GM19438 (cell line): ENCODE results near the gene COL15A1.

Experiments used
- ATAC-seq: cut with Tn5 transposase; IDR thresholded peaks from one replicate; pipeline ENCODE4 v1.9.1; 2021; ENCODE audit warnings: low read depth; ENCODE audit not compliant: unreplicated experiment

COL15A1 gene

GRCh38 chr9:98944057-98944733 is 488 bp downstream of the COL15A1 start:
- ATAC-seq: no peak

GRCh38 chr9:98944734-98945074 is 997 bp downstream of the COL15A1 start:
- no peak for ATAC-seq

- no peak for ATAC-seq
These were observed 5.9 kb downstream of the COL15A1 start for GRCh38 chr9:98949565-98949964.

GRCh38 chr9:98950262-98950661 is 6.6 kb downstream of the COL15A1 start:
- no peak for ATAC-seq

- no peak for ATAC-seq
These were observed 8.3 kb downstream of the COL15A1 start for GRCh38 chr9:98951967-98952366.

- no peak for ATAC-seq
These were observed 10.0 kb downstream of the COL15A1 start for GRCh38 chr9:98953581-98954243.

- no peak for ATAC-seq
These were observed 10.5 kb downstream of the COL15A1 start for GRCh38 chr9:98954244-98954610.

- ATAC-seq: no peak
These were observed 11.6 kb downstream of the COL15A1 start for GRCh38 chr9:98955259-98955658.

GRCh38 chr9:98957826-98958225 is 14.1 kb downstream of the COL15A1 start:
- ATAC-seq: no peak

GRCh38 chr9:98958271-98958984 is 14.7 kb downstream of the COL15A1 start:
- no peak for ATAC-seq

- no peak for ATAC-seq
These were observed 16.7 kb downstream of the COL15A1 start for GRCh38 chr9:98960409-98960808.

GRCh38 chr9:98961513-98962180 is 17.9 kb downstream of the COL15A1 start:
- ATAC-seq: no peak

GRCh38 chr9:98962181-98962560 is 18.5 kb downstream of the COL15A1 start:
- no peak for ATAC-seq

GRCh38 chr9:98962861-98963260 is 19.2 kb downstream of the COL15A1 start:
- no peak for ATAC-seq

- no peak for ATAC-seq
These were observed 20.5 kb downstream of the COL15A1 start for GRCh38 chr9:98964201-98964600.

- no peak for ATAC-seq
These were observed 21.2 kb downstream of the COL15A1 start for GRCh38 chr9:98964911-98965336.

GRCh38 chr9:98966676-98967075 is 23.0 kb downstream of the COL15A1 start:
- ATAC-seq: no peak

GRCh38 chr9:98967257-98967656 is 23.6 kb downstream of the COL15A1 start:
- no peak for ATAC-seq

- ATAC-seq: no peak
These were observed 24.0 kb downstream of the COL15A1 start for GRCh38 chr9:98967680-98968079.

- no peak for ATAC-seq
These were observed 25.1 kb downstream of the COL15A1 start for GRCh38 chr9:98968601-98969337.
